CMK (cell line): Measurements from ENCODE around the gene VEPH1.

Source experiments
- DNase-seq: peaks from one replicate; pipeline ENCODE4 v3.0.0-alpha.2; 2010; ENCODE audit warnings: low read depth

Gene VEPH1

DNA sequence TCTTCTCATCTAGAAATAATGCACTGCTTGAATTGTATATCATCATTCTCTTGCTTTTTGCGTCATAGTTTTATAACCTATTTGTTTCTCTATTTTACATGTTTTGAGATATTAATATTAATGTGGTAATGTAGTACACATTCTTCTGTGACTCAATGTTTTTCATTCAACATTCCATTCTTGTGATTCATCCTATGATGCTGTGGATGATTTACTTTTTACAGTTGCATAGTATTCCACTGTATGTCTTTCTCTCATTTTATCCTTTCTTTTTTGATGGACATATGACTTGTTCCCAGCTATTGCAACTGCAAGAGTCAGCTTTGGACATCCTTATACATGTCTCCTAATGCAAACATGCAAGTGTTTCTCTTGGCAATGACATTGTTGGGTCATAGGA, 20.6 kb upstream of the VEPH1 start:
- DNase-seq = no peak

DNA sequence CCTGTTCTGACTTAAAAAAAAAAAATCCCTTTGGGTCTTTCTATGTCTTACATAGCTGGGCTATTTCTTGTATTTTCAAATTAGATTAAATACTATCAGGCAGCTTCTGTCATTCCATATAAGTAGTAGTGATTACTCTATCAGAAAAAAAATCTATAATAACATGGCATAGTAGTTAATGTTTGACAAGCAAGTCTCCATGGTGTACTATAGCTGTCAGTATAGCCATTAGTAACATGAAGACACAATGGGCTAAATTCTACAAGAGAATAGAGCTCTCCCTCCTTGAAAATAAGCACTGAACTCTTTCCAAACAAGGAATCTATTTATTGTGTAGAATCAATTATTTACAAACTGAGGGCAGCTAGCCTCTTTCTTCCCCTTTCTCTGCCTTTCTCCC, 19.4 kb upstream of the VEPH1 start:
- DNase-seq = no peak

DNA sequence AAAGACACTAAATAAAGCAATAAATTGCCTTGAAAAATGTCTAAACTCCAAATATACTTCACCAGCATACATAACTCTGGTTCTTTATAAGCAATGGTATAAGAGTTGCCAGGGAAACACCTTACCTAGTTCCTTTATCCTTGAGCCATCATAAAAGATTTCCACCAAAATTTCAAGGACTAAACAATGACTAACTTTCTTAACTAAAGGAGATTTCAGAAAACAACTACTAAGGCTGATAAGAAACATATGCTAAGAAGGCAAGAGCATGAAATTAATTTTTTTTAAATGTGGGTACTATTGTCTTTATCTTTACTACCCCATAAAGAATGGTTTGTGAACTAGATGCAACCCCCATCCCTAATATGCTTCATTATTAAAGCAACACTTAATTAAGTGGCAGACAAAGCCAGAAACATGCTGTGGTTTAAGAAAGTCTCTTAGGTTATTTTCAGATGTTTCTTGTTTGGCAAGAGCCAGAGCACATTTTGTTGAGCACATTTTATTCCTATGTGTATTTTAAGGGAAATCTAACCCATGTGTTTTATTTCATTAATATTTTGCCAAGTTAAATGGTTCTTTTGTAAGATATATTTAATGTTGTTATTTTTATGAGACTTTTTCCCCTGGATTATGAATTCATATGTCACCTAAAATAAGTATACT, 17.4 kb upstream of the VEPH1 start:
- no peak for DNase-seq

DNA sequence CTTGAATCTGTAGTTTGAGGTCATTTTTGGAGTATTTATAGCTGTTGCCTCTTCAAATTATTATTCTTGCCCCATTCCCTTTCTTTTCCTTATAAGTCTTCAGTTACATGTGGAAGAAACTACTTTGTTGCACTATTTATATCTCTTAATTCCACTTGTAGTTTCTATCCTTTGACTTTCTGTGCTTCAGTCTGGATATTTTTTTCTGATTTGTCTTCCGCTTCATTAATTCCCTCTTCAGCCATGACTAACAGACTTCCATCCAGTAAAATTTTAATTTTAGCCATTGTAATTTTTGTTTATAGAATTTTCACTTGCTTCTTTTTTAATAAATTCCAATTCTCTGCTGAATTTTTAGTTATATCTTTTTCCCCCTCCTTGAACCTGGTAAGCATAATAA, 15.7 kb upstream of the VEPH1 start:
- DNase-seq = no peak

DNA sequence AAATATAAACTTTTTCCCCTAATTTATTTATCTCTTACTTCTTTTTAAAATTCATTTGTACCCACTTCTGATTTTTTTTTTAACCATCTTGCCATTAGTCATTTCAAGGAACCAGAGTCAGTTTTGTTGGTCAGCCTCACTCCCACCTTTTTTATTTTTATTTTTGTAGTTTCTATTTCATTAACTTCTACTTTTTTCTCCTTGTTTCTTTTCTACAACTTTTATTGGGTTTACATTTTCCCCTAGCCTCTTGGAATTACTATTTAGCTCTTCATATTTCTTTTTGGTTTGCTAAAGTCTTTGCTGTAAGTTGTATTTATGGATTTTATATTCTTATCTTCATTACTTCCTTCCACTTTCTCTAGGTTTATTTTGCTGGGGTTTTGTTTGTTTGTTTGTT, 13.7 kb upstream of the VEPH1 start:
- no peak for DNase-seq

DNA sequence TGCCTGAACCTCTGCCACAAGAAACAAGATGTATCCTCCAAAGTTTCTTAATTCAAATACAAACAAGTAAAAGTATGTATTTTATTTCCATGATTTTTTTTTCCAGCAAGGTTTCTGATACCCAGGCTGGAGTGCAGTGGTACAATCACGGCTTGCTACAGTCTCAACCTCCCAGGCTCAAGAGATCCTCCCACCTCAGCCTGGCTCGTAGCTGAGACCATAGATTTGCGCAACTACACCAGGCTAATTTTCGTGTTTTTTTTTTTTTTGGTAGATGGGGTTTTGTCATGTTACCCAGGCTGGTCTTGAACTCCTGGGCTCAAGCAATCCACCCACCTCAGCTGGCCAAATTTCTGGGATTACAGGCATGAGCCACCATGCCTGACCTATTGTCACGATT, 12.2 kb upstream of the VEPH1 start:
- DNase-seq = no peak

DNA sequence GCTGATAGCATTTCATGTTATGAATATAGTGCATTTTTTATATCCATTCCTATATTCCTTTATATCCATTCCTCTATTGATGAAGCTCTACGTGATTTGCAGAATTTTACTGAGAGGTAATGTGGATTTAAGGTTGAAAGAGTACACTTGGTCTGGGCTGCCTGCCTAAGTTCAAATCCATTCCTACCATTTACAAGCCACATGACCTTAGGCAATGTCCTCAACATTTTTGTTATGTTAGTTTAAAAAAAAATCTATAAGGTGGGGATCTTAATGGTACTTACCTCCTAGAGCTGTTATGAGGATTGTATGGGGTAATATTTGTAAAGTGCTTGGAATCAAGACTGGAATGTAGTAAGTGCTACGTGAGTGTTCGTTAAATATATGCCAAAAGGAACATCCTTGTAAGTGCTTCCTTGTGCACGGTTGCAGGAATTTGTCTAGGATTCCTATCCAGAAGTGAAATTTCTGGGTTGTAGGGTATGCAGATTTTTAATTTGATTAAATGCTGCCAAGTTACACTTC, 11.2 kb upstream of the VEPH1 start:
- DNase-seq = no peak

DNA sequence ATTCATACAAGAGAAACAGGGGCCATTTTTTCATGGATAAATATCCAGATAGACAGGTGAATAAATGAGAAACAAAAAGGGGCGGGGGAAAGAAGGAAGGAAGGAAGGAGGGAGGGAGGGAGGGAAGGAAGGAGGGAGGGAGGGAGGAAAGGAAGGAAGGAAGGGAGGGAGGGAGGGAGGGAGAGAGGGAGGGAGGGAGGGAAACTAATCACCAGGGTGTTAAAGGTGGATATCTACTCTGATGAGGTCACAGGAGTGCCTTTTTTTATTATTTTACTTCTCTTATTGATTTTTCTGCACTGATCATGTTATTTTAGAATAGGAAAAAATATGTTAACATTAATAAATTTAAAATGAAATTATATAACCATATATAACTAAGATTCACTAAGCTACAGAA, 10.4 kb upstream of the VEPH1 start:
- no peak for DNase-seq

DNA sequence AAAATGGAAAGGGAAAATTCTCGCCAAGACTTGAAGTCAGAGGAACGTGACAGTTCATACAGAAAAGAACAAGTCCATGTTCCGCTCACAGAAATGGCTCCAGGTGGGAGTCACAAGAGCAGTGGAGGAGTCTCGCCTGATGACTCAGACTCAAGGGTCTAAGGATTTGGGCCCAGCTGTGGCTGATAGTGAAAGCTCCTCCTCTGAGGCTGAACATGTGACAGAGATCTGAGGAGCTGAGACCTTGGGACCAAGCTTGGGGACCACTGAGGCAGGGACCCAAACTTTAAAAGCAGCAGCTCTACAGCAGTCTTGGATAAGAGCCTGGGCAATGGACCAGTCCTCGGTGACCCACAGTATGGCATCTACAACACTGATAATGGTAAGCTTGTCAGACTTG, 9.3 kb upstream of the VEPH1 start:
- DNase-seq = no peak

DNA sequence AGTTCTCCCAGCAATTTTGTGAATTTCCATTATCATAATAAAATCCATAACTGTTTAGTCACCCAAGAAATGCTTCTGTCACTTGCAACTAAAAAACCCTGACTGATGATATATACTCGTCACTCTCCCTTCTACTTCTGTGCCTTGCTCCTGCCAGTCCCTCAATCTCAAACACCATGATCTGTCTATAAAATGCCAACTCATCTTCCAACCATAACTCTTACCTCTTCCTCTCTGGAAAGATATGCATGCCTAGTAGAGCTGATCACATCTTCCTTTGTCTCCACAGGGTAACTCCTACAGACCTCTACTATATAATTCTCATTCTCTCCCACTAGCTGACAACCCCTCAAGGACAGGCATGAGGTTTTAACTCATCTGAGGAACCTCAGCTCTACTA, 5.2 kb upstream of the VEPH1 start:
- no peak for DNase-seq

DNA sequence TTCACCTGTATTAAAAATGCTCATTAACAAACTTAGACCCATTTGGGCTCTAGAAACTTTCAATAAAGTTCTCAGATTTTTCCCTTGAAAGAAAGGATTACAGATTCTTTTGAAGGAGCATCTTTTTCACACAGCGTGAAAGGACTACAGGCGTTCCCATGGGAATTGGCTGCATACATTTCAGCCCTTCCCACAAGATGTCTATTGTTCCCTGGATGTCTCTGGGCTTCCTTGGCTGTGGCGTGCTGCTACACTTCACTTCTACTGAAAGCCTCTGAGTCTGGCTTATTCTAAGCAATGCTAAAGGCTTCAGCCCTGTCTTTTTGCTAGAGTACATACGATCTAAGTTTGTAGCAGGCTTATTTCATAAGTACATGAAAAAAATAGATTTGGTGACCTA, 1.4 kb downstream of the VEPH1 start:
- no peak for DNase-seq

DNA sequence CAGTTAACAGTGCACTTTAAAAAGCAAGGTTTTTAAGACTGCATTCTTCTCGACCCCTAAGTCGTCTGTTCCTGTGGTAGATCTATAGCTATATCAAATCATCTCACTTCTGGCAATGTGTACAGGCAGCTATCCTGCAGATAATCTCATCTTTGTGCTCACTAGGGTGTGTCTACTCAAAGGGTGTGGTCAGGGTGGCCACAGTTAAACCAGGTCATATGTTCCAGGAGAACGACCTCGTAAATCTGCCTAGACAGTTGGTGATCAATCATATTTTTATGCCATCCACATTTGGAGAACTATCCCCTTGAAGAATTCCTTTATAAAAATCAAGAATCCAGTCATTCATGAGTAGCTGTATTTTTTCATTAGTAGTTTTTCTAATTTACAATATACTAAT, 3.0 kb downstream of the VEPH1 start:
- DNase-seq = no peak

DNA sequence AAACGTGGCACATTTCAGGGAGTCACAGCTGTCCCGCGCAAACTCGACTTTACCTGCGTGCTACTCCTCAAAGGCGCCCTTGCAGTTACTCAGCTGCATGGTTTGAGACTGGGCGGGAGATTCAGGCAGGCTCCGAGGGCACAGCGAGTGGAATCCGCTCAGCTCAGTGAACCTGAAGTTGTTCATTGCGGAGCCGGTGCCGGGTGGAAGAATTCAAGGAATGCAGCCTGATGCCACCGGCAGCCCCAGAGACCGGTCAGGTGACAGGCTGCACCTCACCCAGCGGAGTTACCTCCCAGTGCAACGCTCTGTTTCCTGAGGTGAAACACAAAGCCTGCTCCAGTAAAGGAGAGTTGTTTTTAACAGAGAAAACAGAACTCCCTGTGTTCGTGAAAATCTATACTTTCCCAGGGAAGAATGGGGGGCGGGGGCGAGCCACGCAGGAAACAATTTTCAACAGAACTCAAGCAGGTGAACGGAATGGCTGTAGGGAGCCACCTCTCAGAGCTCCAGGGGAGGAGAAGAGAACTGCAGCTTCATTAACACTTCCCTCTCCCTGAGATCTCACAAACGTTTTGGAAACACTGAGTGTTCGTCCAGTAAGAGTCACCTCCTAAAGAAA, 3.8 kb downstream of the VEPH1 start:
- no peak for DNase-seq

DNA sequence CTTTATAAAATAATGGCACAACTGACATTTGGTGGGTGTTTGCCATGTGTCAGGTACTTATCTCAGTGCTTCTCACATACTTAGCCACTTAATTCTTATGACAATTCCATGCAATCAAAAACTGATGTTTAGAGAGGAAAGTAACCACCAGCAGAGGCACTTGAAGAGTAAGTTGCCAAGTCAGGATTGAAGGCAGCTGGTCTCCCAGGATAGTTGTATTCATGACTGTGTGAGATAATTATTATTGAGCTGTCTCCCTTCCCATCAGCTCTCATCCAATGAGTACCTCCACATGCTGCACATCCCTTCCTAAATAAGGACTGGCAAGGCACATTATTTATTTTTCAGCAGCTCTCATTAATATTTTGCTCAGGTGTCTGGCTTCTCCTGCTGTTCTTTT, 4.8 kb downstream of the VEPH1 start:
- no peak for DNase-seq

DNA sequence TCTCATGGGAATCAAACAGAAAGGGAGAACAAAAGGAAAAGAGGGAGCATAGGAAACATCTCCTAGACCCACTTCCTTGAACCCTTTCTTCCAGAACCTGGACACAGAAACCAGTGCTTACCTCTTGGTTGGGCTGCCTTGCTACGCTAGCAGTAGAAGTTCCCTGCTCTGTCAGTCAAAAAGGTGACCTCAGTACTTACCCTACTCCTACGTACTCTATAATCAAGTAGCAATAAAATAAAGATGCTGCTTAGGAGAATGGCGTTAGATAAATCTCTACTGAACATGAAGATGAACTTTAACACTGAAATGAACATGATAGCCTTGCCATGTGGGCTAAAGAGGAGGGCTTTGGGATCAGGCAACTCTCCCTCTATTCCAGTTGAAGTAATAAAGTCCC, 7.4 kb downstream of the VEPH1 start:
- DNase-seq = no peak

DNA sequence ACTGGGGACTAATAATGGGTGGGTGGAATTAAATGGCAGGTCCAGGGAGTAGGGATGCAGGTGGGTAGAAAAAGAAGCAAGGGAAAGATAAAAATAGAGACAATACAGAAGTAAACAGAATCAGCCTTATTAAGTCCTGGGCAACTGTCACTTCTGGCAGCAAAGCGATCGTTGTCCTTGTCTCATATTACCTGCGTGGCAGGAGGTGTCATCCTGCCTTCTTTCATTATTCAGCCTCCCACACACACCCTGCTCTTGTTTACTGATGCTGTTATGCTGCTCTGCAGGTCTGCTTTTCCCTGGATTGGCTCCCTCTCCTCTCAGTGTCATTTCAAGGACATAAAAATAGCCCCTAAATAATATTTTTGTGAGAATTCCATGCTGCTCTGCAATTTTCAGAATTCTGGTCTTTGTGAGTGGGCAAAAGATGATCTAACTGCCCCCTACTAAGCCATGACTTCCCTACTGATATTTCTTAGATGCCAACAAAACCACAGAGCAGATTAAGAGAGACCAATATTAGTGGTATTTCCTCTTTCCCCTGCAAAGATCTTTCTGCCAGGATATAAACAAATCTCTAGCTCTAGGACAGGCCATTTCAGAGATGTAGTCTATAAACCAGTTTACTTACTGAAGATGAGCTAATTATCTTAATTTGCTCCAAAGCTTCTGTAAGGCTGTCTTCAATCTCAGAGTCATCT, 8.5 kb downstream of the VEPH1 start:
- no peak for DNase-seq

DNA sequence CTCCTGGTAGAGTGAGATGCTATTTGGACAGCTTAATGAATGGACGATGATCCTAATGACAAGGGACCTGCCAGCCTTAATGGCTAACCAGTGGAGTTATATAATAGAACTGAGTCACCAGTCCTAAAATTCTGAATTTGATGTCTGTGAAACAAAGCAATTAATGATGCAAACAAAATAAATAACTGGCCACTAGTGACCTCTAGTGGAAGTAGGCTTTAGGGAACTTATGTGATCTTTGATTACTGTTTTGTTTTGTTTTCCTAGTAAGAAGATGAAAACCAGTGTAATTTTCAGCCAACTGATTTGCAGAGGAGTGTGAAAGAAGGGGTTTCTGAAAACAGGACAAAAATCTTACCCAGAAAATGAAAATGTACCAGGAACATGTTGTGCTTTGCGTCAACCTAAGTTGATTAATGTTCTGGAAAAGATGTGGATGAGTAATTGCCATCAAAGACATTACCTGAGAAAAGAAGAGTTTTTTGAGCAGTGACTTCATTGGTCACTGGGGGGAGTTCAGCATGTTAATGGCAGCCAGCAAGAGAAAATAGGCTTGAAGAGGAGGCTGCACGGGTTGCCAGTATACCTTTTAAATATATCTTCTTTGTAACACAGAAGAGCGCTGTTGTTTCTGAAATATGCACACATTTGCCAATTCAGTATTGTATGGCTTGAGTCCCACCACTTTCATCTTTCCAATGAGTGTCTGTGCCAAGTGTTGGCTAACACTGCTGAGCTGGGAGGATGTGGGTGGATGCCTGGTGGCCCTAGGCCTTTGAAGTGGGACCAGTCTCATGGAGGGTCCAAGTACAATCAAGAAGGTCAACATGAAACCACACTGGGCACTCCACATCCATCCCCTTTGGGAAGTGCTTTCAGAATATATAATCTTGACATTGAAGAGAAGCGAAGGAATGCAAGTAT, 9.3 kb downstream of the VEPH1 start:
- DNase-seq = no peak

DNA sequence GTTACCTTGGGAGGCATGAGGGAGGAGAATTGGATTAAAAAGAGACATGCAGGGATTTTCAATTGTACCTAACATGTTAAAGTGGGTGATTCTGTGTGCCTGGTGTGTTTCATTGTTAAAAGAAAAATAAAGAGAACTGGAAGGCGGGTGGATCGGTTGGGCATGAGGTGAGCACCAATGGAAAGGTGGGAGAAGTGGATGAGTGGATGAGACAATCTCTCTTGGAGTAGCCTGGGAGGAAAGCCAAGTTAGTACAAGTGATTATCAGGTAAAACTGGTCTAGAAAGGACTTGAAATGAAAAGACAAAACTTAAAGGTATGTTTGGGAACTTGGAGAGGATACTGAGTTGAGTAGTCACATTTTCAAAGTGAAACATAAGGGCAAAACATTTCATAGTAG, 12.1 kb downstream of the VEPH1 start:
- DNase-seq = no peak

DNA sequence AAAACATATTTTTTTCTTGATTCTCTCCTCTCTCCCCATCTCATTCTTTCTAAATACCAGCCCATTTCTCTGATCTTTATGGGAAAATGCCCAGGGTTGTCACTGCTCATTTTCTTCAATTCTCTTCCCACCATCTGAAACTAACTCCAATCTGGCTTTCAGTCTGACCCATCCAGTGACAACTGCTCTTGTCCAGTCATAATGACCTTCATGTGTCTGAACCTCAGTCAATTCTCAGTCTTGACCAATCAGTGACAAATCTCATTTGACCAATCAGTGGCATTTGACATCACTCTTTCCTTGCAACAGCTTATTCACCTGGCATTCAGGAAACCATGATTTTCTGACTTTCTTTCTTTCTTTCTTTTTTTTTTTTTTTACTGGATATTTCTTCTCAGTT, 15.1 kb downstream of the VEPH1 start:
- no peak for DNase-seq

DNA sequence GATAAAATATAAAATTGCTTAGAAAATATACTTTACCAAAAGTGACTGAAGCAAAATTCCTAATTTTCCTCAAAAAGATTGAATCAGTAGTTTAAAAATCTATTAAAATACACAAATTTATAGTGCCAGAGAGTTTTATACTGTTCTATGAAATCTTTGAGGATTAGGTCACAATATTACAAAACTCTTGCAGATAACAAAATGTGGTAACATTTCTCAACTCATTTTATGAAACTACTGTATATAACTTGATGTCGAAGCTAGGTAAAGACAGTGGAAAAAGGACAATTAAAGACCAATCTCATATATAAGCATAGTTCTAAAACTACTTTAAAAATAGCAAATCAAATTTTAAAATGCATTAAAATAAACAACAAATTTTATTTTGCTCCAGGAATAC, 15.9 kb downstream of the VEPH1 start:
- DNase-seq = no peak

DNA sequence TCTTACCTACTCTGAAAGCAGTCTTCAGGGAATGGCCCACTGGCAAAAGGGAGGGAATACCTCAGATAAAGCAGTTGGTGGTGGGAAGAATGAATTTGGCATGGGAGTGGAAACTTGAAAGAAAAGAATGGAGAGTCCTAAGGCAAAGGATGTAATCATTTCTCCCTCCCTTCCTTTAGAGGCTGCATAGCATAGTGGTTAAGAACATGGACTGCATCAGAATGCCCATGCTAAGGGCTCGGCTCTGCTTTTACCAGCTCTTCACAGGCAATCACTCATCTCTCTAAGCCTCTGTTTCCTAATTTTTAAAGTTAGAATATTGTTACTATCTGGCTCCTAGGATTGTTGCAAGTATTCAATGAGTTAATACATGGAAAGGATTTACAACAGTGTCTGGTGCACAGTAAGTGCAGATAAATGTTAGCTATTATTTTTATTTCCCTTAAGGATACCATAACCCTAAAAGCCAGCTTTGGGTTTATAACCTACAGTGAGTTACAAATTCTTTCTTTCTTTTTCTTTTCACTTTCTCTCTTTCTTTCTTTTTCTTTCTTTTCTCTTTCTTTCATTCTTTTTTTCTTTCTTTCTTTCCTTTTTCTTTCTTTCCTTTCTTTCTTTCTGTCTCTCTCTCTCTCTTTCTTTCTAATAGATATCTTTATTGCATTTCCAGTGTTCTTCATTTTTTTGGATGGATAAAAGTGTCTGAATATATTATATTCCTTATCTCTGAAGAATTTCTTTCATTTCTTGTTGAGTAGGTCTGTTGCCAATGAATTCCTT, 23.6 kb downstream of the VEPH1 start:
- no peak for DNase-seq

DNA sequence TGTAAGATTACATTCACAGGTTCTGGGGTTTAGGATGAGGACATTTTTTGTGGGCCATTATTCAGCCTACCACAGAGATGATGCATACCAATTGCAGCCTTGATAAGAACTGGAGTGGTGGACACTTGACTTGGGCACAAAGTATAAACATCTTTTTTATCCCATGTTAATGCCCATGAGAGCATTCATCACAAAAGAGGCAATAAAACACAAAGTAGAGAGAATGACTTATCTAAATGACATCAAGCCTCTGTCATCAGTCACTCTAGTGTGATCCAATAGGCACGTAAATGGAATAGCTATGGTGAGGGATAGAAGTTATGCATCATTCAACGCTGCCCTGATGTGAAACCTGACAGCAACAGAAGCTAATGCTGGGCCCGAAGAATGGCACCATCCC, 25.8 kb downstream of the VEPH1 start:
- no peak for DNase-seq
